Karpas-422 (cell line): Measurements from ENCODE around the gene ZFAND3. TPM values are rescaled to one million over a fixed set of nuclear protein-coding genes. Genes with fewer than 3 reads are reported as not detected.

Experiments
- DNase-seq: peaks from one replicate; pipeline ENCODE4 v3.0.0-alpha.2; 2015
- H2AFZ ChIP-seq: fragments of 200-600 bp; sonication (generic); 2 replicates; pipeline ENCODE4 v1.6.1; 2014; ENCODE audit warnings: antibody characterized with exemption, low read length, mixed read lengths
- H3K27ac ChIP-seq: fragments of 200-600 bp; sonication (generic); 2 replicates; pipeline ENCODE4 v1.5.1; 2014; ENCODE audit warnings: mild to moderate bottlenecking, low read length, moderate library complexity
- H3K27me3 ChIP-seq: fragments of 200-600 bp; sonication (generic); 2 replicates; pipeline ENCODE4 v1.6.1; 2014; ENCODE audit warnings: low read length, mixed read lengths
- H3K36me3 ChIP-seq: fragments of 200-600 bp; sonication (generic); 2 replicates; pipeline ENCODE4 v1.6.1; 2014; ENCODE audit warnings: low read length, mixed read lengths; ENCODE audit not compliant: insufficient read depth
- H3K4me1 ChIP-seq: fragments of 200-600 bp; sonication (generic); 2 replicates; pipeline ENCODE4 v1.6.1; 2014; ENCODE audit warnings: mild to moderate bottlenecking, low read length, mixed read lengths
- H3K4me2 ChIP-seq: fragments of 200-600 bp; sonication (generic); 2 replicates; pipeline ENCODE4 v1.6.1; 2014; ENCODE audit warnings: low read length, low read depth, mild to moderate bottlenecking; ENCODE audit not compliant: poor library complexity, severe bottlenecking
- H3K4me3 ChIP-seq: fragments of 200-600 bp; sonication (generic); 2 replicates; pipeline ENCODE4 v1.5.1; 2014; ENCODE audit warnings: mild to moderate bottlenecking, antibody characterized with exemption, low read length, mixed read lengths
- H3K79me2 ChIP-seq: fragments of 200-600 bp; sonication (generic); 2 replicates; pipeline ENCODE4 v1.6.1; 2014; ENCODE audit warnings: mild to moderate bottlenecking, low read length, mixed read lengths
- H3K9ac ChIP-seq: fragments of 200-600 bp; sonication (generic); 2 replicates; pipeline ENCODE4 v1.6.0; 2014; ENCODE audit warnings: low read length
- H3K9me2 ChIP-seq: fragments of 200-600 bp; sonication (generic), shearing (Covaris generic); replicated peaks from 2 replicates; pipeline ENCODE4 v1.6.0; 2014; ENCODE audit warnings: mild to moderate bottlenecking, low read length, moderate library complexity; ENCODE audit not compliant: insufficient read depth
- H3K9me3 ChIP-seq: fragments of 300-700, 200-600 bp; sonication (generic); 2 replicates; pipeline ENCODE4 v1.6.1; 2014; ENCODE audit warnings: low read length, mixed read lengths
- H4K20me1 ChIP-seq: fragments of 200-600 bp; sonication (generic); 2 replicates; pipeline ENCODE4 v1.6.1; 2014; ENCODE audit warnings: mild to moderate bottlenecking, antibody characterized with exemption, low read length, low read depth; ENCODE audit not compliant: insufficient read depth
- total RNA-seq: library from RNA; depleted of rRNA; stranded (reverse); fragments of >200 nt; shearing (Covaris generic); gene quantifications from 2 replicates; pipeline ENCODE4 v1.2.3, GENCODE V29; 2014; ENCODE audit warnings: low replicate concordance

ZFAND3 gene
- total RNA-seq, 1 experiment from 2014 or later, result 4.0 TPM

- no peak overlapping the region for H3K9ac ChIP-seq
- H3K4me2 ChIP-seq, result no peak overlapping the region
- H4K20me1 ChIP-seq, result peaks cover 73% of the 10 kb centered on the region
- H3K4me1 ChIP-seq, result no peaks in the 10 kb centered on the region
- H3K79me2 ChIP-seq, result no peaks in the 10 kb centered on the region
- H3K9me2 ChIP-seq, result no peaks in the 10 kb centered on the region
- no peaks in the 10 kb centered on the region for H3K9me3 ChIP-seq
- H3K36me3 ChIP-seq, result no peaks in the 10 kb centered on the region
- no peak for DNase-seq
- no peaks in the 10 kb centered on the region for H3K27me3 ChIP-seq
- no peak overlapping the region for H3K4me3 ChIP-seq
- no peak overlapping the region for H2AFZ ChIP-seq
- H3K27ac ChIP-seq, result no peak overlapping the region
These were observed 47.3 kb downstream of the ZFAND3 start for GRCh38 chr6:37866590-37867507.

GRCh38 chr6:37867756-37868446 is 48.4 kb downstream of the ZFAND3 start:
- Histone ChIP-seq H3K9ac (no peak overlapping the region), H3K4me2 (no peak overlapping the region), H3K27ac (no peak overlapping the region), H3K27me3 (no peaks in the 10 kb centered on the region), H3K9me3 (no peaks in the 10 kb centered on the region), H3K36me3 (no peaks in the 10 kb centered on the region), H3K4me1 (no peaks in the 10 kb centered on the region), H3K79me2 (no peaks in the 10 kb centered on the region), H4K20me1 (peaks cover 76% of the 10 kb centered on the region), H3K4me3 (no peak overlapping the region), H2AFZ (no peak overlapping the region), H3K9me2 (no peaks in the 10 kb centered on the region)
- DNase-seq, result no peak

GRCh38 chr6:37868447-37868825 is 48.9 kb downstream of the ZFAND3 start:
- no peaks in the 10 kb centered on the region for H3K9me2 ChIP-seq
- H3K27me3 ChIP-seq, result no peaks in the 10 kb centered on the region
- no peak overlapping the region for H2AFZ ChIP-seq
- H3K4me3 ChIP-seq, result no peak overlapping the region
- DNase-seq, result no peak
- H3K9me3 ChIP-seq, result no peaks in the 10 kb centered on the region
- H3K36me3 ChIP-seq, result no peaks in the 10 kb centered on the region
- no peaks in the 10 kb centered on the region for H3K79me2 ChIP-seq
- H3K9ac ChIP-seq, result no peak overlapping the region
- no peak overlapping the region for H3K4me2 ChIP-seq
- peaks cover 71% of the 10 kb centered on the region for H4K20me1 ChIP-seq
- no peak overlapping the region for H3K27ac ChIP-seq
- H3K4me1 ChIP-seq, result no peaks in the 10 kb centered on the region

GRCh38 chr6:37871616-37872372 is 52.3 kb downstream of the ZFAND3 start:
- no peak overlapping the region for H2AFZ ChIP-seq
- no peaks in the 10 kb centered on the region for H3K27me3 ChIP-seq
- H3K9me3 ChIP-seq, result no peaks in the 10 kb centered on the region
- H3K4me1 ChIP-seq, result no peaks in the 10 kb centered on the region
- H4K20me1 ChIP-seq, result peaks cover 65% of the 10 kb centered on the region
- H3K36me3 ChIP-seq, result no peaks in the 10 kb centered on the region
- DNase-seq, result no peak
- H3K9ac ChIP-seq, result no peak overlapping the region
- no peak overlapping the region for H3K4me3 ChIP-seq
- no peaks in the 10 kb centered on the region for H3K9me2 ChIP-seq
- no peaks in the 10 kb centered on the region for H3K79me2 ChIP-seq
- H3K4me2 ChIP-seq, result no peak overlapping the region
- no peak overlapping the region for H3K27ac ChIP-seq

- no peak overlapping the region for H3K4me3 ChIP-seq
- H3K9me3 ChIP-seq, result no peaks in the 10 kb centered on the region
- H4K20me1 ChIP-seq, result peaks cover 65% of the 10 kb centered on the region
- H3K9ac ChIP-seq, result no peak overlapping the region
- H3K36me3 ChIP-seq, result no peaks in the 10 kb centered on the region
- no peaks in the 10 kb centered on the region for H3K79me2 ChIP-seq
- no peak for DNase-seq
- H3K27me3 ChIP-seq, result no peaks in the 10 kb centered on the region
- no peak overlapping the region for H2AFZ ChIP-seq
- no peak overlapping the region for H3K27ac ChIP-seq
- H3K4me2 ChIP-seq, result no peak overlapping the region
- H3K4me1 ChIP-seq, result no peaks in the 10 kb centered on the region
- H3K9me2 ChIP-seq, result no peaks in the 10 kb centered on the region
These were observed 52.8 kb downstream of the ZFAND3 start for GRCh38 chr6:37872373-37872745.

- Histone ChIP-seq H3K9ac (no peak overlapping the region), H3K27ac (no peak overlapping the region), H3K27me3 (no peaks in the 10 kb centered on the region), H3K4me2 (no peak overlapping the region), H3K9me2 (no peaks in the 10 kb centered on the region), H3K4me3 (no peak overlapping the region), H3K36me3 (no peaks in the 10 kb centered on the region), H3K79me2 (no peaks in the 10 kb centered on the region), H3K9me3 (no peaks in the 10 kb centered on the region), H4K20me1 (peaks cover 65% of the 10 kb centered on the region), H3K4me1 (no peaks in the 10 kb centered on the region), H2AFZ (no peak overlapping the region)
- no peak for DNase-seq
These were observed 55.2 kb downstream of the ZFAND3 start for GRCh38 chr6:37874726-37875125.

GRCh38 chr6:37875561-37876309 is 56.2 kb downstream of the ZFAND3 start:
- no peaks in the 10 kb centered on the region for H3K4me1 ChIP-seq
- H3K9me3 ChIP-seq, result no peaks in the 10 kb centered on the region
- no peak overlapping the region for H3K9ac ChIP-seq
- H3K9me2 ChIP-seq, result no peaks in the 10 kb centered on the region
- no peak overlapping the region for H3K27ac ChIP-seq
- no peak overlapping the region for H3K4me3 ChIP-seq
- H4K20me1 ChIP-seq, result peaks cover 63% of the 10 kb centered on the region
- H3K27me3 ChIP-seq, result no peaks in the 10 kb centered on the region
- no peak overlapping the region for H3K4me2 ChIP-seq
- no peak for DNase-seq
- H2AFZ ChIP-seq, result no peak overlapping the region
- H3K36me3 ChIP-seq, result no peaks in the 10 kb centered on the region
- H3K79me2 ChIP-seq, result no peaks in the 10 kb centered on the region
